GM19452 (cell line): Measurements from ENCODE around the gene CTIF.

Experiments used
- ATAC-seq: cut with Tn5 transposase; IDR thresholded peaks from one replicate; pipeline ENCODE4 v1.9.1; 2021; ENCODE audit not compliant: unreplicated experiment

CTIF gene

DNA sequence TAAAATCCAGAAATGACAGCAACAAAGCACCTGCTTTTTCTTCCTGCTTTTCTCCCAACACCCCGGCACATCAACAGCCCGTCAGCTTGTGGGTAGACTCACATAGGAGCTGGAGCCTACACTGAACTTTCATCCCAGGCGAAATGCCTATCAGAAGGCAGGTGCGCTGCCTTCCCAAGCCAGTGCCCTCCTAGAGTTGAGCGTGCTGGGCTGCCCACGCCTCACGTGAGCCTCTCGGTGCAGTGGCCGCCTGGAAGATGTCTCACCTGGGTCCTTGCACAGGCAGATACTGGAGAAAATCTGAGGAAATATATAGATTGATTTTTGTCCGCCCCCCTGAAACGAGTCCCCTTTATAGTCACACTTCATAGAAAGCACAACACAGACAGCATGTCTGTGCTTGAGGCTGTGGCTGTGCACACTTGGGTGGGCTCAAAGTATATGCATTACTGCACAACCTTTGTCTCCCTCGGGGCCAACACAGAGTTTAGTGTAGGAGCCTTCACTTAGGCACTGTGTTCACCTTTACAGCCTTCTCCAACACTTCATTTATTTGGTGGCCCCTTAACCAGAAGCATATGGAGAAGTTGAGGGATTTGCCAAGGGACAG, 299.4 kb downstream of the CTIF start:
- no peak for ATAC-seq

- no peak for ATAC-seq
Observed at GRCh38 chr18:48838921-48839818, 300.3 kb downstream of the CTIF start.

GRCh38 chr18:48839819-48840490, 301.1 kb downstream of the CTIF start:
- ATAC-seq, result no peak

GRCh38 chr18:48840491-48840877, 301.7 kb downstream of the CTIF start:
- ATAC-seq, result no peak

DNA sequence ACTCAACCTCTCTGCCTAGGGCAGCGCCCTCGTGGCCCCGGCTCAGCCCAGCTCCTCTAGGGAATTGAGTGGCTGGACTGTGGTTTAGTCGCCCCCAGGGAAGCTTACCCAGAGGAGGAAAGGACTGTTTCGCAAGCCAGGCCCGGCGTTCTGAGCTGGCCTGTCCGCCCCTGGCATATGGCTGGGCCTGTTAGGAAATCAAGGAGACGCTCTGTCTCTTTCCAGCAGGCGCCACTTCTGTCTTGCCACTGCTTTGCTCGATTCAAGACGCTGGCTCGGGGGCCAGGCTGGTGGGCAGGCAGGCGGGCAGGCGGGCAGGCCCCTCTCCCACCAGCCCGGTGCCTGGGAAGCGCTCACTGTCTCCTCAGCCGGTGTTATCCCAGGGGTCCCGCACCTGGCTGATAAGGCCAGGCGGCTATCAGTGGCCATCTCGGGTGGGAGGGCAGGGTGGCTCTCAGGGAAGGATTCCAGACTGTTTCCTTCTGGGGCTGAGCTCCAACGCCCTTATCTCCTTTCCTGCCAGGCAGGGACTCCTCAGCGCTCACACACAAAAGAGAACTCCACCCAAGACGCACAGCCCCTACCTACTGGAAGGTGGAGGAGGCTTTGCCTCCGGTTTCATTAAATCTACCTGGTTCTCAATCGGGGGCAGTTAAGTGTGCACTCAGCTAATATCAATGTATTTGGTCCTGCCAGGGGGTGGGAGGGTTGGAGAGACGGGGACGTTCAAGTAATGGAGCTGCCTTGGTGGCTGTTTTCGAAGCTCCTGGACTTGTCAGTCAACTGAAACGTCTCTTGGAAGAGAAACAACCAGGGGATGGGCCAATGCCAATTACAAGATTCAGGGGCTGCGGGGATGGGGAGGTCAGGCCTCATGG, 302.8 kb downstream of the CTIF start:
- no peak for ATAC-seq

- ATAC-seq, result no peak
Observed at GRCh38 chr18:48842259-48843061, 303.6 kb downstream of the CTIF start.

GRCh38 chr18:48843162-48843561, 304.3 kb downstream of the CTIF start:
- no peak for ATAC-seq

GRCh38 chr18:48843596-48843995, 304.8 kb downstream of the CTIF start:
- no peak for ATAC-seq

- ATAC-seq, result no peak
Observed at GRCh38 chr18:48844271-48844670, 305.4 kb downstream of the CTIF start.

GRCh38 chr18:48845174-48845573, 306.3 kb downstream of the CTIF start:
- no peak for ATAC-seq

DNA sequence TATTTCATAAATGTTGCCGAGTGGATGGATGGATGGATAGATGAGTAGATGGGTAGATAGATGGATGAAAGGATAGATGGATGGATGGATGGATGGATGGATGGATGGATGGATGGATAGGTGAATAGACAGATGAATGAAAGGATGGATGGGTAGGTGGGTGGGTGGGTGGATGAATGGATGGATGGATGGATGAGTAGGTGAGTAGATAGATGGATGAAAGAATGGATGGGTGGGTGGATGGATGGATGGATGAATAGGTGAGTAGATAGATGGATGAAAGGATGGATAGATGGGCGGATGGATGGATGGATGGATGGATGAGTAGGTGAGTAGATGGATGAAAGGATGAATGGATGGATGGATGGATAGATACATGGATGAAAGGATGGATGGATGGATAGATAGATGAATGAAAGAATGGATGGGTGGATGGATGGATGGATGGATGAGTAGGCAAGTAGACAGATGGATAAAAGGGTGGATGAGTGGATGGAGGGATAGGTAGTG, 307.6 kb downstream of the CTIF start:
- no peak for ATAC-seq

DNA sequence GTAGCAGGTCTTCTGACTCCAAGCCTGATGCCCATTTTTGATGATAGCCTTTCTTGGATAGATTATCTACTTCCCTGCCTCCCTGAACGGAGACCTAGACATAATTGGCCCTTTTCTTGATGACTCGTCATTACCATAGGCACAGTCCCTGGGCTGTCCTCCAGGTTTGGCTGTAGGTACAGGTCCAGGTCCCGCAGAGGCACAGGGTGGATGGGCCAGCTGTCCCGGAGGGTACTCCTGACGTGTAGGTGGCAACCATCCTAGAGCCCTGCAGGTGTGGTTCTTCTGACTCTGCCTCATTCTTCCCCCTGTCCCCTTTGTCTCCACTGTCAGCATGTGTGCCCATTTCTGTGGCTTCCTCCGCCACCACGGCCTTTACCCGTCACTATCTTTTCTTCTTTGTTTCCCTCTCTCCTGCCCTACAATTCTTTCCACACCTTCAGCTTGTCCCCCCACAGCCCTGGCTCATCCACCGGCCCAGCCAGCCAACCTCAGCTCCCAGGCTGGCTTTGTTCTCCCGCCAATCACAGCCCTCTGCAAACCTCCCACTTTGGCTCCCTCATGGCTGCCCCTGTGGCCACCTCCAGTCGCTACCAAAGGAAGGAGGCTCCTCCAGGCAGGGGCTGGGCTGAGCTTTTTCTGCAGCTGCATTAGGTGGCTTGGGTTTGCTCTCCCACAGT, 309.1 kb downstream of the CTIF start:
- no peak for ATAC-seq

GRCh38 chr18:48848641-48849143, 309.9 kb downstream of the CTIF start:
- ATAC-seq, result no peak

GRCh38 chr18:48850822-48851598, 312.2 kb downstream of the CTIF start:
- no peak for ATAC-seq

GRCh38 chr18:48851599-48851960, 312.7 kb downstream of the CTIF start:
- ATAC-seq, result no peak

DNA sequence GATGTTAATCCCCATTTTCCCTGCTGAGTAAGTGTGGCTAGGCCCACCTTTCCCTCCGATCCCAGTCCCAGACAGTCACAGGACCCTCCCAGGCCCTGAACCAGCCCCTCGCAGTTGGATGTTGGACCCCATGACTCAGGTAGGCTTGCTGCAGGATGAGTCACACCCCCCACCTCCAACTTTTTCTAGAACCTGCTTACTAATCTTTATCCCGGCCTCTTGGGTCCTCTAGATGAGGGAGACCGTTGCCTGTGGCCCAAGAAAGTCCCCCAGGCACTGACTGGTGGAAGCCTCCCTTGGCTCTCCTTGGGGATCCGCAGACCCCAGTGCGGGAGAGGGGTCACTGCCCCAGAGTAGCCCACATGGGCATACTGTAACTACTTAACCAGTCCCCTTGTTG, 313.5 kb downstream of the CTIF start:
- no peak for ATAC-seq

DNA sequence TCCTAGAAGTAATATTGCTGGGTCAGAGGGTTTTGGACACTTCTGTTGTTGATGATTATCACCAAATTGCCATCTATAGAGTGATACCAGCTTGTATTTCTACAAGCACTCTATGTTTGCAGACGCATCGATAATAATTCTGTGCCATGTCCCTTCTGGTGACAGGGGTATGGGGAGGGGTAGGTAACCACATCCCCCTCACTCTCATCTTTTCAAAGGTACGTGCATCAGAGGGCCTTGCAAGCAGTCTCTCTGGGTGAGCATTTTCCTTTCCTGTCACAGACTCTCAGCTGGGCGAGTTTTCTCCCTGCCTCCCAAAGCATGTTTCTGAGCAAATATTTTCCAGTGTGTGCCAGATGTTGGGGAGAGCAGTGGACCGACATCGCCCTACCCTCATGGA, 314.0 kb downstream of the CTIF start:
- no peak for ATAC-seq

DNA sequence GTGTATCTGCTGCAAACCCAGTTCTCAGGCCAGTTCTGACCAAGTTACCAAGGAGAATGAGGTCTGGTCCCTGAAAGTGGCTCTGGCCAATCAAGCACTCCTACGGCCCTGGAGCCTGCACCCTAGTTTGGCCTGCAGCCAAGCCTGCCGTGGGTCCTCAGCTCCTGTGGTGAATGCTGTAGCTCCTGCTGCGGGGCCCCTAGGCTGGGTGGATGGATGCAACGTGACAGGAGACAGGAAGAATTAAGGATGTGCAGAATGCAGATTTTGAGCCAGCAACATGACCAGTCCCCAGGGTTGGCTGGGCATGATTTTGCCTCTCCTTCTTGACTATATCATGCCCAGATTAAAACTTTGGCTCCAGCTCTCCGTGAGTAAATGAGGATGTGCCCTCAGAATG, 314.8 kb downstream of the CTIF start:
- ATAC-seq, result no peak

GRCh38 chr18:48854780-48855179, 315.9 kb downstream of the CTIF start:
- ATAC-seq, result no peak
